Loucy (cell line): ENCODE data around the gene PASK.

Source experiments
- CTCF ChIP-seq: fragments of 200-600 bp; sonication (generic); conservative IDR thresholded peaks from 2 replicates; pipeline ENCODE4 v1.5.1; 2014; ENCODE audit warnings: mild to moderate bottlenecking, antibody characterized with exemption, low read length
- EZH2phosphoT487 ChIP-seq: fragments of 200-600 bp; IDR thresholded peaks from 2 replicates; pipeline ENCODE4 v1.6.1; 2018; ENCODE audit warnings: antibody characterized with exemption, mild to moderate bottlenecking, moderate library complexity, borderline replicate concordance

- TF ChIP-seq CTCF, result no peak
- TF ChIP-seq EZH2phosphoT487, result no peak
Measured at GRCh38 chr2:241154915-241155314, 5.6 kb upstream of the PASK start.
